HG03571 (cell line): ENCODE results near the gene HSPA1A.
A peak's percentile ranks its signal among the peaks of the same experiment; 100 is the strongest.
"Not testable (repeated sequence)": the region's sequence is repeated elsewhere in the genome, so short reads cannot be mapped to it uniquely, and the experiment has no call there.

Source experiments
- ATAC-seq: cut with Tn5 transposase; IDR thresholded peaks from one replicate; pipeline ENCODE4 v1.9.1; 2021; ENCODE audit not compliant: unreplicated experiment

Gene HSPA1A

GRCh38 chr6:31808599-31808998, 6.7 kb upstream of the HSPA1A start:
- ATAC-seq = not testable (repeated sequence)

GRCh38 chr6:31811645-31812044, 3.7 kb upstream of the HSPA1A start:
- ATAC-seq = no peak

- no peak for ATAC-seq
Observed at GRCh38 chr6:31813465-31813849, 1.9 kb upstream of the HSPA1A start.

GRCh38 chr6:31814677-31815024, 692 bp upstream of the HSPA1A start:
- ATAC-seq = no peak

- not testable (repeated sequence) for ATAC-seq
Observed at GRCh38 chr6:31817133-31817928, 2.0 kb downstream of the HSPA1A start.

- ATAC-seq = not testable (repeated sequence)
Observed at GRCh38 chr6:31817929-31818511, 2.7 kb downstream of the HSPA1A start.

GRCh38 chr6:31819871-31820299, 4.5 kb downstream of the HSPA1A start:
- ATAC-seq = no peak

GRCh38 chr6:31820399-31820798, 5.1 kb downstream of the HSPA1A start:
- not testable (repeated sequence) for ATAC-seq

GRCh38 chr6:31821301-31822035, 6.1 kb downstream of the HSPA1A start:
- ATAC-seq = no peak

- ATAC-seq = no peak
Observed at GRCh38 chr6:31822036-31822821, 6.9 kb downstream of the HSPA1A start.

GRCh38 chr6:31823592-31824196, 8.4 kb downstream of the HSPA1A start:
- not testable (repeated sequence) for ATAC-seq

GRCh38 chr6:31825553-31825952, 10.2 kb downstream of the HSPA1A start:
- no peak for ATAC-seq

GRCh38 chr6:31826793-31827285, 11.5 kb downstream of the HSPA1A start:
- no peak for ATAC-seq

- peak; percentile 61 for ATAC-seq
Observed at GRCh38 chr6:31827286-31828079, 12.1 kb downstream of the HSPA1A start, which contains the start of gene HSPA1B. Gene HSPA1B (plus strand): TSS chr6:31827738. CDS start chr6:31827951, 213 bp downstream.

GRCh38 chr6:31829633-31830283, 14.4 kb downstream of the HSPA1A start:
- ATAC-seq = no peak

- no peak for ATAC-seq
Observed at GRCh38 chr6:31830886-31831335, 15.6 kb downstream of the HSPA1A start.

- no peak for ATAC-seq
Observed at GRCh38 chr6:31831350-31832215, 16.2 kb downstream of the HSPA1A start.
